OCI-LY1 (cell line): Measurements from ENCODE around the gene BAIAP2L1.
A peak's percentile ranks its signal among the peaks of the same experiment; 100 is the strongest.

Experiments used
- H2AFZ ChIP-seq: fragments of 200-600 bp; sonication (generic), shearing (Covaris generic); 2 replicates; pipeline ENCODE4 v1.6.0; 2014; ENCODE audit warnings: antibody characterized with exemption, mild to moderate bottlenecking, low read length
- H3F3A ChIP-seq: fragments of 200-600 bp; sonication (generic), shearing (Covaris generic); 2 replicates; pipeline ENCODE4 v1.6.0; 2014; ENCODE audit warnings: mild to moderate bottlenecking, antibody characterized with exemption, low read length, moderate library complexity; ENCODE audit not compliant: insufficient read depth
- H3K27ac ChIP-seq: fragments of 200-600 bp; sonication (generic); 2 replicates; pipeline ENCODE4 v1.5.1; 2014; ENCODE audit warnings: low read length, mixed run types, mild to moderate bottlenecking, low read depth; ENCODE audit not compliant: poor library complexity, severe bottlenecking
- H3K27me3 ChIP-seq: fragments of 200-600 bp; sonication (generic); 2 replicates; pipeline ENCODE4 v1.6.0; 2014; ENCODE audit warnings: antibody characterized with exemption, mild to moderate bottlenecking, low read length, moderate library complexity; ENCODE audit not compliant: insufficient read depth
- H3K36me3 ChIP-seq: fragments of 200-600 bp; sonication (generic); 2 replicates; pipeline ENCODE4 v1.6.1; 2014; ENCODE audit warnings: mild to moderate bottlenecking, antibody characterized with exemption, low read length, moderate library complexity, mixed read lengths; ENCODE audit not compliant: insufficient read depth
- H3K4me1 ChIP-seq: fragments of 200-600 bp; sonication (generic); 2 replicates; pipeline ENCODE4 v1.5.1; 2014; ENCODE audit warnings: mild to moderate bottlenecking, low read length, moderate library complexity; ENCODE audit not compliant: insufficient read depth, severe bottlenecking
- H3K4me2 ChIP-seq: fragments of 200-600 bp; sonication (generic), shearing (Covaris generic); 2 replicates; pipeline ENCODE4 v1.6.1; 2014; ENCODE audit warnings: low read length
- H3K4me3 ChIP-seq: fragments of 200-600 bp; sonication (generic); 2 replicates; pipeline ENCODE4 v1.5.1; 2014; ENCODE audit warnings: low read length, low read depth, mild to moderate bottlenecking, mixed read lengths; ENCODE audit not compliant: poor library complexity, severe bottlenecking
- H3K79me2 ChIP-seq: fragments of 200-600 bp; shearing (Covaris generic); 2 replicates; pipeline ENCODE4 v1.6.1; 2016; ENCODE audit warnings: mixed run types, low read length, mixed read lengths; ENCODE audit not compliant: insufficient read depth
- H3K9ac ChIP-seq: fragments of 200-600 bp; sonication (generic), shearing (Covaris generic); 2 replicates; pipeline ENCODE4 v1.6.1; 2014; ENCODE audit warnings: mild to moderate bottlenecking, low read length, mixed read lengths
- H3K9me2 ChIP-seq: fragments of 200-600 bp; sonication (generic), shearing (Covaris generic); 2 replicates; pipeline ENCODE4 v1.6.1; 2014; ENCODE audit warnings: low read depth, mild to moderate bottlenecking, low read length, mixed read lengths
- H3K9me3 ChIP-seq: fragments of 200-600 bp; shearing (Covaris generic); 2 replicates; pipeline ENCODE4 v1.6.1; 2014; ENCODE audit warnings: low read length, mixed read lengths
- H4K20me1 ChIP-seq: fragments of 200-600 bp; sonication (generic), shearing (Covaris generic); 2 replicates; pipeline ENCODE4 v1.6.0; 2016; ENCODE audit warnings: mild to moderate bottlenecking, low read length; ENCODE audit not compliant: insufficient read depth
- EZH2 ChIP-seq: fragments of 200-600 bp; sonication (generic), shearing (Covaris generic); IDR thresholded peaks from 2 replicates; pipeline ENCODE4 v1.8.0; 2017; ENCODE audit warnings: borderline replicate concordance, mixed run types, mild to moderate bottlenecking, antibody characterized with exemption, low read length, moderate library complexity, mixed read lengths
- TF ChIP-seq, protein P1 (sequence below): fragments of 200-600 bp; sonication (generic), shearing (Covaris generic); IDR thresholded peaks from 2 replicates; pipeline ENCODE4 v1.5.1; 2017; ENCODE audit warnings: mild to moderate bottlenecking, antibody characterized with exemption, low read length, moderate library complexity, mixed read lengths

BAIAP2L1 gene

DNA sequence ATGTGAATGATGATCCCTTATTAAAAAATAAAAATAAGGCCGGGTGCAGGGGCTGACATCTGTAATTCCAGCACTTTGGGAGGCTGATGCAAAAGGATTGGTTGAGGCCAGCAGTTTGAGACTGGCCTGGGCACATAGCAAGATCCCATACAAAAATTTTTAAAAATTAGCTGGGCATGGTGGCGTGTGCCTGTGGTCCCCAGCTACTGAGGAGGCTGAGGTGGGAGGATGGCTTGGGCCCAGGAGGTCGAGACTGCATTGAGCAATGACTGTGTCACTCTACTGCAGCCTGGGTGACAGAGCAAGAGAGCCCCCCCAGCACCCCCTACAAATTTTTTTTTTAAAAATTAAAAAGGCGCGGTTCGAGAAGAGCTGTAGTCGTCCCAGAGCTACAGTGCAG, 120.6 kb downstream of the BAIAP2L1 start:
- Histone ChIP-seq H4K20me1 (no peaks in the 10 kb centered on the region), H3K9me2 (no peaks in the 10 kb centered on the region), H3K9ac (no peak overlapping the region; the same call in 1 of the 2 replicates), H3F3A (no peaks in the 10 kb centered on the region), H3K4me1 (peaks cover 20% of the 10 kb centered on the region), H3K27ac (no peak overlapping the region), H2AFZ (no peak overlapping the region), H3K27me3 (no peaks in the 10 kb centered on the region), H3K4me2 (peak overlapping the region; percentile 96), H3K4me3 (peak overlapping the region; percentile 65), H3K9me3 (no peaks in the 10 kb centered on the region), H3K79me2 (no peaks in the 10 kb centered on the region), H3K36me3 (peaks cover 6% of the 10 kb centered on the region; the same call in 1 of the 2 replicates)
- TF ChIP-seq, protein P1, sequence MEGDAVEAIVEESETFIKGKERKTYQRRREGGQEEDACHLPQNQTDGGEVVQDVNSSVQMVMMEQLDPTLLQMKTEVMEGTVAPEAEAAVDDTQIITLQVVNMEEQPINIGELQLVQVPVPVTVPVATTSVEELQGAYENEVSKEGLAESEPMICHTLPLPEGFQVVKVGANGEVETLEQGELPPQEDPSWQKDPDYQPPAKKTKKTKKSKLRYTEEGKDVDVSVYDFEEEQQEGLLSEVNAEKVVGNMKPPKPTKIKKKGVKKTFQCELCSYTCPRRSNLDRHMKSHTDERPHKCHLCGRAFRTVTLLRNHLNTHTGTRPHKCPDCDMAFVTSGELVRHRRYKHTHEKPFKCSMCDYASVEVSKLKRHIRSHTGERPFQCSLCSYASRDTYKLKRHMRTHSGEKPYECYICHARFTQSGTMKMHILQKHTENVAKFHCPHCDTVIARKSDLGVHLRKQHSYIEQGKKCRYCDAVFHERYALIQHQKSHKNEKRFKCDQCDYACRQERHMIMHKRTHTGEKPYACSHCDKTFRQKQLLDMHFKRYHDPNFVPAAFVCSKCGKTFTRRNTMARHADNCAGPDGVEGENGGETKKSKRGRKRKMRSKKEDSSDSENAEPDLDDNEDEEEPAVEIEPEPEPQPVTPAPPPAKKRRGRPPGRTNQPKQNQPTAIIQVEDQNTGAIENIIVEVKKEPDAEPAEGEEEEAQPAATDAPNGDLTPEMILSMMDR = no peak
- TF ChIP-seq EZH2 = no peak

DNA sequence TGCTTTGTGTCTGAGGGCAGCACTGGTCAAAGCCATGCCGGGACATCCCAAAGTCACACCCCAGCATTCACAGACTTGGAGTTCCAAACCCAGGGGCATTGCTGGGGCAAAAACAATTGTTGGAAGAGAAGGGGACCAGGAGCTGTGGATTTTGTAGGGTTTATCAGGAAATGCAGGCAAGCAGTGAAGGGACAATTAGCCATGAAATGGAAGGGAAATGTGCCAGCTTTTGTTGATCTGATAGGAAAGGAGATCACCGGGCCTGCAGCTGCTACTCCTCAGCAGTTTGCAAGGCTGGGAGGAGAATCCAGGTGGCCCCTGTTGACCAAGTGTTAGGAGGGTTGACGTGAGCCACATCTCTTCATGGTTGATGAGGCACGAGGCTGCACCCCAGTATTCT, 122.0 kb downstream of the BAIAP2L1 start:
- H2AFZ ChIP-seq = no peak overlapping the region
- no peak overlapping the region for H3K27ac ChIP-seq
- H3K4me2 ChIP-seq = no peak overlapping the region
- no peak overlapping the region for H3K4me3 ChIP-seq
- peaks cover 6% of the 10 kb centered on the region; the same call in 1 of the 2 replicates for H3K36me3 ChIP-seq
- no peaks in the 10 kb centered on the region for H3K79me2 ChIP-seq
- no peaks in the 10 kb centered on the region for H3K9me2 ChIP-seq
- no peaks in the 10 kb centered on the region for H3K27me3 ChIP-seq
- H3F3A ChIP-seq = no peaks in the 10 kb centered on the region
- H3K9me3 ChIP-seq = no peaks in the 10 kb centered on the region
- H3K4me1 ChIP-seq = peaks cover 20% of the 10 kb centered on the region
- TF ChIP-seq EZH2 = no peak
- TF ChIP-seq, protein P1 = no peak
- H3K9ac ChIP-seq = no peak overlapping the region
- H4K20me1 ChIP-seq = no peaks in the 10 kb centered on the region

DNA sequence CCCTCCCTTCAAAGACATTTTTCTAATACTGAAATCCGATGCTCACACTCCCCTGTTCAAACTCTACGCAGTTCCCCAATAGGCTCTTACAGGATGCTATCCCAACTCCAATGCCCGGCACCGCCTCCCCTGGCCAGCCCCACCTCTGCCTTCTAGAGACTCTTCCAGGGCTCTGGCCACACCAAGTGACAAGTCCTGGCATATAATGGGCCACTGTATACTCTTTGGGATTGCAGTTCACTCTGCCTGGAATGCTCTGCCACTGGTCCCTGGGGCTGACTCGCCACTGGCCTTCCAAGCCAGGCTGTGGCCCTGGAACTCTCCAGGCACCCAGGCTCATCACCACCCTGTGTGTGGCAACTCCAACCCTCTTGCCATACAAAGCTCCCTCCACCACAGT, 122.5 kb downstream of the BAIAP2L1 start:
- TF ChIP-seq EZH2 = no peak
- TF ChIP-seq, protein P1 = no peak
- Histone ChIP-seq H3K4me3 (no peak overlapping the region), H3K27me3 (no peaks in the 10 kb centered on the region), H3K36me3 (peaks cover 1% of the 10 kb centered on the region; the same call in 1 of the 2 replicates), H4K20me1 (no peaks in the 10 kb centered on the region), H2AFZ (no peak overlapping the region), H3F3A (no peaks in the 10 kb centered on the region), H3K9ac (no peak overlapping the region), H3K79me2 (no peaks in the 10 kb centered on the region), H3K9me2 (no peaks in the 10 kb centered on the region), H3K4me2 (no peak overlapping the region), H3K9me3 (no peaks in the 10 kb centered on the region), H3K4me1 (peaks cover 20% of the 10 kb centered on the region), H3K27ac (no peak overlapping the region)
